GM12892 (cell line): ENCODE results near the gene STRBP.

ENCODE experiments used
- DNase-seq: peaks from one replicate; pipeline ENCODE4 v3.0.0; 2011; ENCODE audit not compliant: insufficient read length
- FAIRE-seq: peaks from 2 replicates; lab custom pipeline; 2011; peaks lifted over from hg19 to GRCh38; lab: Jason Lieb, UNC
- POLR2A ChIP-seq: IDR thresholded peaks from 2 replicates; pipeline ENCODE4 v1.6.1; 2011; ENCODE audit warnings: low read depth, low read length, control low read depth
- POLR2AphosphoS5 ChIP-seq: IDR thresholded peaks from 2 replicates; pipeline ENCODE4 v1.6.1; 2011; ENCODE audit warnings: low read depth, low read length, control low read depth
- TAF1 ChIP-seq: IDR thresholded peaks from 2 replicates; pipeline ENCODE4 v1.6.1; 2011; ENCODE audit warnings: low read depth, mild to moderate bottlenecking, control low read depth, low read length, borderline replicate concordance

Gene STRBP

DNA sequence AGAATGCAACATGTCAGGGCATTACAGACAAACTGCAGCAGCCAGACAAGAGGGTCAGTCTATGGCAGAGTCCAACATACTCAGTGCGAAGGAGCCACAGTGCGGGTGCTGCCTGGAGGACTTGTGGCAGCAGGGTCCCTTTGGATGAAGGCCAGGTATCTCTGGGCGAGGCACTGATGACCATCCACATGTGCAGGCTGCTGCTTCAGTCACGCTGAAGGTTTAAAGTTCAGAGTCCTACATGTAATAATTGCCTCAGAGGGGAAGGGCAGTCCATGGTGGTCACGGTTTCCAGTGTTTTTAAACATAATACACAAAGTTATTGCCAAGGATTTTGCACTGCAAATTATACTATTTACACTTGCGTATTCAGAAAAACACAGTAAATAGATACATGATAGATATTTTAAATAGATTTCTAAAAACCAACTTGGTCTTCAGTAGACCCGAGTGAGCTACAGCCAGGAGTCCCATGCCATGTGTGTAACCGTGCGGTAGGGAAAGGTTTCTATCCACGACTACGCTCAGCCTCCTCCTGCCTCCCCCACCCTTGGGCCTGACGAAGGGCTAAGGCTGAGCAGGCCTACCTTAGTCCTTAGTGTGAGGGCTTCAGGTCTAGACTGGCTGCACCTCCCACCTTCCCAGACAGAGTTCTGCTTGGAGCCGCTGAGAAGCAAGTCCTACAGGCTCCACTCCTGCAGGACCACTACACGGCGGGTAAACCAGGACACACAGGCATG lies 158.7 kb downstream of the STRBP start:
- DNase-seq (no peak), FAIRE-seq (no peak)

GRCh38 chr9:123108976-123109375 lies 159.4 kb downstream of the STRBP start:
- TF ChIP-seq TAF1 = no peak
- no peak for TF ChIP-seq POLR2A
- peak; percentile 39 for TF ChIP-seq POLR2AphosphoS5
- FAIRE-seq (no peak), DNase-seq (no peak)

More for the DNA sequence above, 158.7 kb downstream of the STRBP start:
- TF ChIP-seq POLR2A (no peak), TAF1 (no peak), POLR2AphosphoS5 (no peak)

GRCh38 chr9:123107639-123108285 lies 160.6 kb downstream of the STRBP start:
- FAIRE-seq (no peak), DNase-seq (no peak)
- TF ChIP-seq POLR2A = 0 out of 2 replicates have a peak, but pooled peaks have one; percentile 4
- TF ChIP-seq POLR2AphosphoS5 = no peak

- TF ChIP-seq TAF1 (no peak), POLR2A (no peak), POLR2AphosphoS5 (no peak)
- DNase-seq (no peak), FAIRE-seq (no peak)
Observed at GRCh38 chr9:123105490-123105889, 162.9 kb downstream of the STRBP start.

DNA sequence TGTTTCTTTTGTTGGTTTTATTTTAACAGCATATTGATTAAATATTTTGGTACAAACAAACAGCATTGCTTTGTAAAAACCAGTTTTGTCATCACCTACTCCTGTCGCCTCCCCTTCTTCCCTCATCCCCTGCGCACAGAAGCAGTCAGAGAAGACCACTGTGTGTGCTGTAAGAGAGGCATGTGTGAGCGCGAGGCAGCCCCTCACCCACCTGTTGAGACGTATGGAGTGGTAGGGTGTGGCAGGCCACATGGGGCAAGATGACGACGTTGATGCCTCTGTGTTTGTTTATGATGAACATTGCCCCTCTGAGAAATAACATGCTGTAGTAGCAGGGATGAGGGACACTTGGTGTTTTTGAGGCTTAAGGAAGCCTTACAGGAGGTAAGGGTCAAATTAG lies 163.6 kb downstream of the STRBP start:
- DNase-seq (no peak), FAIRE-seq (no peak)
- TF ChIP-seq TAF1 (no peak), POLR2AphosphoS5 (no peak; the same call in 1 of the 2 replicates), POLR2A (no peak)

DNA sequence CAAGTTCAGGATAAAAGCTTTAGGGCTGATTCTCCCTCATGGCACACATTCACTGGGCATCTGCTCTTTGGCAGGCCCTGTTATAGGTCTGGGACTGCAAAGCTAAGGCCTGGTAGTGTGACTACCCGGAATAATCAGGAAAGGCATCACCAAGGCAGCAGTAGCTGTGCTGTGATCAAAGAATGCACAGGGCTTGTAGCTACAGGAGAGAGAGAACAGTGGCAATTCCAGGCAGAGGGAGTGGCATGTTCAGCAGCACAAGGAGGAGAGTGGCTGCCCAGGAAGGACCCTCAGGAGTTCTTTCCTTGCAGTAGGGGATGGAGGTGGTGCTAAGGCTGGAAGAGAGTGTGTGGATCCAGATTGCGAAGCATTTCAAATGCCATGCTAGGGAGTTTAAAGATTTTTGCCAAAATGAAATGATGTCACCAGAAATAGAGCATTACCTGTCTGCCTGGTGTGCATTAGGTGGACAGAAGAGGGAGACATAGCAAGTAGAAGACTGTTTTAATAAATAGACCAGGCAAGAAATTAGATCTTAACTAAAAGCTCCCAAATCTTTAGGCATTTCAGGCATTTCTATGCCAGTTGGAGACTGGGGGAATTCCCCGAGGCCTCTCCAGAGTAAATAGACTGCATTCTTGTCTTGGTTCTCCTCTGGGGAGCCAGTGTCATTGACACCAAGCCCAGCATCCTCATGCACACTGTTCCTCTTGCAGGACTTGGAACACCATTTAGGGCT lies 165.8 kb downstream of the STRBP start:
- no peak for FAIRE-seq
- TF ChIP-seq POLR2A = no peak
- no peak for TF ChIP-seq TAF1
- TF ChIP-seq POLR2AphosphoS5 = no peak
- DNase-seq = no peak

DNA sequence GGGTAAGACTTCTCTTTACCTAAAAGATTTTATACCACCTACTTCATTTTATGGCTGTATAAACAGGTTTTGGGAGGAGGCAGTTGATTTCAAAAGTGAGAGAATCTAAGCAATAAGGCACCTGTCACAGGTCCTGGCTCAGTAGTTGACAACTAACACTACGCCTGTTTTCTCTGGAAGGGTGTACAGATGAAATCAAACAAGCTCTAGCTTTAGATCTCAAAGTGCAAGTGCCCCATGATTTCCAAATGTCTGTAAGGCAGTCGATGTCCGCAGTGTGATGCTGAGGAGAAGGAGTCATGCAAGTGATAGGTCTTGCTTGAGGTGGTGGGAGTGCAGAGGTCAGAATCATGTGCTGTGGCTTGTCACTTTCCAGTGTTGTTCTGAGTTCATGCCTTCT lies 168.8 kb downstream of the STRBP start:
- DNase-seq = no peak
- no peak for TF ChIP-seq POLR2A
- no peak for TF ChIP-seq POLR2AphosphoS5
- TF ChIP-seq TAF1 = no peak
- FAIRE-seq = no peak

DNA sequence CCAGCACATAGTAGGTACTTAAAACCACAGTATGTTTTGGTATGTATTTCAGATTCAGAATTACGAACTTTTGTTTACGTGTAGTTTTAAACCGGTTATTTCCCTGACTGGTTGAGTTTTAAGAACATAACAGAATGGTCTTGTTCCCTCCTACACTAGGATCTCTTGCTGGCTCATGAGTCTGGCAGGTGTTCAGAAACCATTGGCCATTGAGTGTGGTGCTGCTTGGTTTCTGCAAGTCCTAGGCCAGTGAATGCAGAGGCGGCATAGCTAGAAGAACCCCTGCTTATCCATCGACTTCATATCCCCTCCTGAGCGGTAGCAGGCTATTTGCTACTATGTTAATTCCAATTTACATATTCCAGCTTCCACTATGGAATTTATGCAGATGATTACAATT lies 169.3 kb downstream of the STRBP start:
- DNase-seq (no peak), FAIRE-seq (no peak)
- TF ChIP-seq POLR2A = no peak
- no peak for TF ChIP-seq POLR2AphosphoS5

DNA sequence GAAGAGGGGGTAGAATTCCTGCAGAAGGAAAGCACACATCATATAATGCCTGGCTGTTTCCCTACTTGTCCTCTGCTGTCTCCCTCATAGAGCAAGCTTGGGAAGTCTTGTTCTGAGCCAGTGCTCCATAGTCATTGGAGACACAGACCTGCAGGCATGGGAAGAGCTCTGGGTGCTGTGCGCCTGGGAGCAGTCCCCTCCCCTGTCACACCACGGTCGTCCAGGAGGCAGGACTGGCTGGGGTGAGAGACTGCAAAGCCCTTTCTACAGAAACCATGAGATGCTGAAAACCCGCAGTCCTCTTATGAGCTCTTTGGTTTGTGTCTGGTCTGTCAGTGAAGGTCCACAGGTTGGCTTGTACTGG lies 170.3 kb downstream of the STRBP start:
- no peak for FAIRE-seq
- no peak for DNase-seq

DNA sequence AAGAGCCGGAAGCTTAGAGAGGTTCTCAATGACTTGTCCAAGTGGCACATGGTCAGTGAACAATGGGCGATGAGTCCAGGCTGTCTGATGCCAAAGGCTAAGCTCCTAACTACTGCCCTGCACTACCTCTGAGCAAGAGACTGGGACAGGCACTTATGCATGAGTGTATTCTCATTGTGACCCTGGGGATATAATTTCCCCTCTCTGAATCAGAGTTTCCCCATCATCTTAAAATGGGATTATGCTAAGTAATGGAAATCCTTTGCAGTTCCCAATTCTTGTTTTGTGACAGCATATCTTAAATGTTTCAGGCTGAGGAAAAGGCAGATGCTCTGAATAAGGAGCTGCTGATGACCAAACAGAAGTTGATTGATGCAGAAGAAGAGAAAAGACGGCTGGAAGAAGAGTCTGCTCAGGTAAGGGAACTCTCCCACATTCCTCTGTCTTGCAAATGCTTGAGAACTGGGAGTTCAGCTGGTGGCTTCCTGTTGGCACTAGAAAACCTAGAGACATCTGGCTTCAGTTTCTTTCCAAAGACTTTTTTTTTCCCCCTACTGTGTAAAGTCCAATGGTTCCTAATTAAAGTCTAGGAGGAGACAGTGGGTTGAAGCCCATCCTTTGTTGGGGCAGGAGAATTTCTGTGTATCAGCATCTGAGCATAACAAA lies 170.8 kb downstream of the STRBP start:
- DNase-seq = no peak
- no peak for FAIRE-seq
- no peak for TF ChIP-seq POLR2A
- TF ChIP-seq TAF1 = no peak
- TF ChIP-seq POLR2AphosphoS5 = no peak

More for the DNA sequence above, 170.3 kb downstream of the STRBP start:
- TF ChIP-seq TAF1 (no peak), POLR2A (no peak), POLR2AphosphoS5 (no peak)

- FAIRE-seq (no peak), DNase-seq (no peak)
- TF ChIP-seq POLR2A = no peak
- TF ChIP-seq POLR2AphosphoS5 = no peak
- no peak for TF ChIP-seq TAF1
Observed at GRCh38 chr9:123096987-123097386, 171.4 kb downstream of the STRBP start.
